CD4-positive, alpha-beta T cell (primary cell): ENCODE data around the gene C8B. TPM values are rescaled to one million over a fixed set of nuclear protein-coding genes. Genes with fewer than 3 reads are reported as not detected.

Source experiments
- ATAC-seq: fragments of 200-7000 bp; cut with Tn5 transposase; one replicate; pipeline ENCODE4 v1.10.0; 2022; ENCODE audit warnings: mild to moderate bottlenecking; ENCODE audit not compliant: poor library complexity
- CTCF ChIA-PET: fragments of 350-600 bp; sonication (Branson Sonifier 250); formaldehyde crosslinking; loops from one replicate; lab custom pipeline; 2021; ENCODE audit warnings: antibody characterized with exemption, inconsistent platforms; lab: Charles Lee
- POLR2A ChIA-PET: fragments of 350-600 bp; sonication (Branson Sonifier 250); formaldehyde crosslinking; loops from one replicate; lab custom pipeline; 2021; ENCODE audit warnings: antibody characterized with exemption, inconsistent platforms; lab: Charles Lee
- DNase-seq, 14 experiments: peaks; one replicate each; pipeline ENCODE4 v3.0.0-alpha.2; 2013 to 2020; ENCODE audit warnings: mixed read lengths in 2 of 14
- H3K27ac ChIP-seq, 2 donors: one replicate each; pipeline versions ENCODE4 v1.5.1 to v1.7.0; 2013; ENCODE audit warnings: low read length in 2 of 2, low read depth in 1 of 2, mild to moderate bottlenecking in 1 of 2
- H3K27me3 ChIP-seq, 2 experiments: 1 replicate in 1 of 2; 2 replicates in 1 of 2; pipeline versions ENCODE4 v1.6.1 to v1.7.0; 2013; ENCODE audit warnings: low read length in 2 of 2, control low read depth in 1 of 2, mild to moderate bottlenecking in 1 of 2, moderate library complexity in 1 of 2; ENCODE audit not compliant: insufficient read depth in 2 of 2, control insufficient read depth in 1 of 2
- H3K36me3 ChIP-seq: one replicate; pipeline ENCODE4 v1.6.1; 2013; ENCODE audit warnings: low read length, control low read depth; ENCODE audit not compliant: insufficient read depth
- H3K4me1 ChIP-seq: one replicate; pipeline ENCODE4 v1.6.1; 2013; ENCODE audit warnings: low read length, control low read depth; ENCODE audit not compliant: insufficient read depth
- H3K4me3 ChIP-seq: one replicate; pipeline ENCODE4 v1.5.1; 2013; ENCODE audit warnings: mild to moderate bottlenecking, low read length, moderate library complexity
- H3K9me3 ChIP-seq, 2 experiments: 1 replicate in 1 of 2; 2 replicates in 1 of 2; pipeline versions ENCODE4 v1.6.1 to v1.7.0; 2013; ENCODE audit warnings: low read length in 2 of 2, mild to moderate bottlenecking in 2 of 2, control low read depth in 1 of 2, moderate library complexity in 1 of 2; ENCODE audit not compliant: control insufficient read depth in 1 of 2, insufficient read depth in 1 of 2
- H3K27ac Mint-ChIP-seq: one replicate; pipeline ENCODE4 v1.8.0; 2020; ENCODE audit warnings: mixed read lengths
- H3K27me3 Mint-ChIP-seq: one replicate; pipeline ENCODE4 v1.8.0; 2021; ENCODE audit warnings: mixed read lengths
- H3K36me3 Mint-ChIP-seq: one replicate; pipeline ENCODE4 v1.8.0; 2021; ENCODE audit warnings: low read depth, mixed read lengths
- H3K4me1 Mint-ChIP-seq: one replicate; pipeline ENCODE4 v1.8.0; 2021; ENCODE audit warnings: low read depth, mixed read lengths
- H3K4me3 Mint-ChIP-seq: one replicate; pipeline ENCODE4 v1.8.0; 2020; ENCODE audit warnings: mild to moderate bottlenecking, mixed read lengths
- H3K9me3 Mint-ChIP-seq: one replicate; pipeline ENCODE4 v1.8.0; 2020; ENCODE audit warnings: mixed read lengths
- CTCF ChIP-seq: fragments of 200-600 bp; IDR thresholded peaks from one replicate; pipeline ENCODE4 v1.8.0; 2022; ENCODE audit warnings: antibody characterized with exemption, mild to moderate bottlenecking
- intact Hi-C, 2 experiments: fragments of 100-400 bp; cut with DNase I in 1 of 2; cut with micrococcal nuclease in 1 of 2; formaldehyde crosslinking; loops; one replicate each; pipeline versions ENCODE4 v1.15.1 to v1.9.0; 2023 to 2025; cut with DNase I, micrococcal nuclease
- total RNA-seq, 174 experiments: library from RNA in 2 of 174; stranded (reverse) in 2 of 174; gene quantifications; one replicate each; pipeline ENCODE4 v1.2.3 and lab custom pipeline; 2021 to 2026

Gene C8B
- total RNA-seq, 2 experiments from 2014 or later, result not detected

- Histone ChIP-seq H3K36me3 (no peaks in the 10 kb centered on the region), H3K4me1 (no peaks in the 10 kb centered on the region), H3K4me3 (no peak overlapping the region), H3K27me3 (peaks cover 0 to 4% of the 10 kb centered on the region in 2 experiments), H3K27ac (no peak overlapping the region), H3K9me3 (no peaks in the 10 kb centered on the region)
- no peak for TF ChIP-seq CTCF
- no peaks in the 10 kb centered on the region for H3K4me1 Mint-ChIP-seq
- H3K4me3 Mint-ChIP-seq, result no peak overlapping the region
- no peaks in the 10 kb centered on the region for H3K36me3 Mint-ChIP-seq
- CTCF ChIA-PET, result no interaction called here
- POLR2A ChIA-PET, result no interaction called here
- ATAC-seq (no peak), DNase-seq (no peak)
- no peaks in the 10 kb centered on the region for H3K9me3 Mint-ChIP-seq
- no peak overlapping the region for H3K27ac Mint-ChIP-seq
- peaks cover 14% of the 10 kb centered on the region for H3K27me3 Mint-ChIP-seq
- intact Hi-C loops, result no loop called here
Measured at GRCh38 chr1:56934430-56935060, 31.3 kb downstream of the C8B start.

- Mint-ChIP-seq H3K27me3 (peaks cover 14% of the 10 kb centered on the region), H3K9me3 (no peaks in the 10 kb centered on the region), H3K27ac (no peak overlapping the region), H3K36me3 (no peaks in the 10 kb centered on the region), H3K4me3 (no peak overlapping the region), H3K4me1 (no peaks in the 10 kb centered on the region)
- ATAC-seq (no peak), DNase-seq (no peak)
- no peak for TF ChIP-seq CTCF
- ChIA-PET CTCF (no interaction called here), POLR2A (no interaction called here)
- Histone ChIP-seq H3K36me3 (no peaks in the 10 kb centered on the region), H3K4me3 (no peak overlapping the region), H3K27ac (no peak overlapping the region), H3K9me3 (no peaks in the 10 kb centered on the region), H3K27me3 (no peaks in the 10 kb centered on the region), H3K4me1 (no peaks in the 10 kb centered on the region)
- intact Hi-C loops, result no loop called here
Measured at GRCh38 chr1:56933606-56934005, 32.2 kb downstream of the C8B start.

GRCh38 chr1:56933161-56933560, 32.7 kb downstream of the C8B start:
- Mint-ChIP-seq H3K27me3 (peaks cover 14% of the 10 kb centered on the region), H3K9me3 (no peaks in the 10 kb centered on the region), H3K4me1 (no peaks in the 10 kb centered on the region), H3K27ac (no peak overlapping the region), H3K36me3 (no peaks in the 10 kb centered on the region), H3K4me3 (no peak overlapping the region)
- no peak for TF ChIP-seq CTCF
- no peak overlapping the region for H3K4me3 ChIP-seq
- CTCF ChIA-PET, result no interaction called here
- no peaks in the 10 kb centered on the region for H3K27me3 ChIP-seq
- no peaks in the 10 kb centered on the region for H3K4me1 ChIP-seq
- ATAC-seq, result no peak
- H3K36me3 ChIP-seq, result no peaks in the 10 kb centered on the region
- intact Hi-C loops, result no loop called here
- POLR2A ChIA-PET, result no interaction called here
- no peak overlapping the region for H3K27ac ChIP-seq
- H3K9me3 ChIP-seq, result no peaks in the 10 kb centered on the region
- no peak for DNase-seq
